Psoas muscle (tissue), 8 donors: ENCODE results near the gene CNTNAP2. TPM values are rescaled to one million over a fixed set of nuclear protein-coding genes. Genes with fewer than 3 reads are reported as not detected.

Experiments used
- ATAC-seq, 4 donors: fragments of 200-7000 bp; cut with Tn5 transposase; one replicate each; pipeline ENCODE4 v1.9.1; 2020; ENCODE audit warnings: moderate library complexity in 3 of 4, mild to moderate bottlenecking in 2 of 4
- DNase-seq, 2 donors: peaks; one replicate each; pipeline ENCODE4 v3.0.0-alpha.2; 2020
- H3K27ac ChIP-seq: fragments of 200-600 bp; one replicate; pipeline ENCODE4 v1.8.0; 2022
- H3K27me3 ChIP-seq, 3 donors: fragments of 200-600 bp in 1 of 3; one replicate each; pipeline versions ENCODE4 v1.6.1 to v1.8.0; 2013 to 2022; ENCODE audit warnings: low read length in 2 of 3, mild to moderate bottlenecking in 2 of 3, moderate library complexity in 1 of 3; ENCODE audit not compliant: insufficient read depth in 3 of 3
- H3K36me3 ChIP-seq, 2 donors: fragments of 200-600 bp in 1 of 2; one replicate each; pipeline versions ENCODE4 v1.6.1 to v1.8.0; 2013 to 2022; ENCODE audit warnings: low read depth in 1 of 2, mild to moderate bottlenecking in 1 of 2, moderate library complexity in 1 of 2; ENCODE audit not compliant: insufficient read depth in 1 of 2
- H3K4me1 ChIP-seq: fragments of 200-600 bp; one replicate; pipeline ENCODE4 v1.8.0; 2022
- H3K4me3 ChIP-seq: fragments of 200-600 bp; one replicate; pipeline ENCODE4 v1.8.0; 2022; ENCODE audit warnings: mild to moderate bottlenecking
- H3K9me3 ChIP-seq: fragments of 200-600 bp; one replicate; pipeline ENCODE4 v1.8.0; 2022
- WGBS, 3 donors: extraction: QIAGEN DNeasy Blood & Tissue Kit; methylation state at CpG; one replicate each; pipeline versions ENCODE4 v1.1.6 to v1.1.7; 2013; 5-methylcytosine and 5-hydroxymethylcytosine counted together
- intact Hi-C, 2 donors: fragments of 100-400 bp; cut with DNase I; formaldehyde crosslinking; loops; one replicate each; pipeline versions ENCODE4 v1.11.0 to v1.14.2; 2022
- polyA plus RNA-seq, 3 donors: library from polyadenylated mRNA; stranded (reverse); fragments of 200-250 nt; gene quantifications; one replicate each; pipeline ENCODE4 v1.2.3, GENCODE V29; 2013
- total RNA-seq, 4 donors: library from RNA; stranded (reverse); fragmentation: NEBNext Ultra II Directional in 2 of 4; extraction: Animal tissue kit (Norgen Biotek cat#: 25700) in 2 of 4; gene quantifications; one replicate each; pipeline versions ENCODE4 v1.2.1 to v1.2.4, GENCODE V29; 2021 to 2023
- TF ChIP-seq, protein P1 (sequence below): fragments of 200-600 bp; IDR thresholded peaks from one replicate; pipeline ENCODE4 v1.8.0; 2022; ENCODE audit warnings: antibody characterized with exemption
- donor health status: healthy with polysubstance abuse.
- donor health status: DM: no; HTN: no; CAD: no; lungs with moderate emphysema.
- donor health status: Bipolar disorder and iron deficiency.
- donor health status: healthy.
- donor health status: DM: yes; HTN: yes; CAD: no.
- donor health status: DM: no; HTN: no; CAD: no.
- donor health status: DM: no; HTN: no; CAD: no.
- donor health status: DM: yes; HTN: yes; CAD: no.

CNTNAP2 gene
- total and polyA plus RNA-seq, 7 donors: 0.01 to 0.13 TPM; not detected in 5

DNA sequence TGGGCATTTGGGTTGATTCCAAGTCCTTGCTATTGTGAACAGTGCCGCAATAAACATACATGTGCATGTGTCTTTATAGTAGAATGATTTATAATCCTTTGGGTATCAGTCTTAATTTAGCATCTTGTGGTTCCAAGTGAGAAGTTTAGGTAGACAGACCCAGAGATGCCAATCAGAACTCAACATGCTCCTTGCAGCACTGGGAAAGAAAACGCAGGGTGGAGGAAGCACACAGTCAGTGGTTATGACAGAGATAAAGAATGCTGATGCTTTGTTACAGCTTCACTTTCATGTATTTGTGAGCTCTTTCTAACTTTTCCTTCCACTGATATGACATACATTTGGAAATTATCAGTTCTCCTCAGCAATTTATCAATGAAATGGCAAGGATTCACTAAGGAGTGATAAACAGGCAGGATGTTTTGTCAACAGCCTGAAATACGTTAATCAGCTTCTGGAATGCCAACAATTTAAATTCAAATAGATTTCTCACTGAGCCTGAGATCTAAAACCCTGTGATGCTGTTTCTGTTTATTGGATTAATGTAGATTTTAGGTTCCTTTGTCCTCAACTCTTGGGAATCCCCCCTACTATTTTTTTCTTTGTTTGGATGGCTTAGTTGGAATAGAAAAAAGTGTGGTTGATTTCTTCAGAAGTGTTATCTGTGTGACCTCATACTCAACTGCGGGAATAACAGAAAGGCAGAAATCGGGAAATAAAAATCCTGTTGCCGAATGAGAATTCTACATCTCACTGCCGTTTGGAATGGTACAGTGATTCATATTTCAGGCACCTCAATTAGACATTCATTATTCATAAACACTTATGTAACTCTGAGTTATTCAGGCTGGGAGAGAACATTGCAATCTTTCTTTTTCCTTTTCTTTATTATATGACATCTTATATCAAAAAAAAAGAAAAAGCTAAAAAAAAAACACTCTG, 675.0 kb downstream of the CNTNAP2 start:
- Histone ChIP-seq H3K4me3 (no peak overlapping the region), H3K4me1 (no peaks in the 10 kb centered on the region), H3K27ac (no peak overlapping the region), H3K27me3 (no peaks in the 10 kb centered on the region), H3K9me3 (no peaks in the 10 kb centered on the region), H3K36me3 (no peaks in the 10 kb centered on the region)
- no peak for ATAC-seq
- intact Hi-C loops: no loop called here
- TF ChIP-seq, protein P1, sequence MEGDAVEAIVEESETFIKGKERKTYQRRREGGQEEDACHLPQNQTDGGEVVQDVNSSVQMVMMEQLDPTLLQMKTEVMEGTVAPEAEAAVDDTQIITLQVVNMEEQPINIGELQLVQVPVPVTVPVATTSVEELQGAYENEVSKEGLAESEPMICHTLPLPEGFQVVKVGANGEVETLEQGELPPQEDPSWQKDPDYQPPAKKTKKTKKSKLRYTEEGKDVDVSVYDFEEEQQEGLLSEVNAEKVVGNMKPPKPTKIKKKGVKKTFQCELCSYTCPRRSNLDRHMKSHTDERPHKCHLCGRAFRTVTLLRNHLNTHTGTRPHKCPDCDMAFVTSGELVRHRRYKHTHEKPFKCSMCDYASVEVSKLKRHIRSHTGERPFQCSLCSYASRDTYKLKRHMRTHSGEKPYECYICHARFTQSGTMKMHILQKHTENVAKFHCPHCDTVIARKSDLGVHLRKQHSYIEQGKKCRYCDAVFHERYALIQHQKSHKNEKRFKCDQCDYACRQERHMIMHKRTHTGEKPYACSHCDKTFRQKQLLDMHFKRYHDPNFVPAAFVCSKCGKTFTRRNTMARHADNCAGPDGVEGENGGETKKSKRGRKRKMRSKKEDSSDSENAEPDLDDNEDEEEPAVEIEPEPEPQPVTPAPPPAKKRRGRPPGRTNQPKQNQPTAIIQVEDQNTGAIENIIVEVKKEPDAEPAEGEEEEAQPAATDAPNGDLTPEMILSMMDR: no peak
- no peak for DNase-seq
- whole genome bisulfite sequencing, 3 donors: 46 to 56% (median 51%) methylated on average over 7 of the region's 7 CpGs

DNA sequence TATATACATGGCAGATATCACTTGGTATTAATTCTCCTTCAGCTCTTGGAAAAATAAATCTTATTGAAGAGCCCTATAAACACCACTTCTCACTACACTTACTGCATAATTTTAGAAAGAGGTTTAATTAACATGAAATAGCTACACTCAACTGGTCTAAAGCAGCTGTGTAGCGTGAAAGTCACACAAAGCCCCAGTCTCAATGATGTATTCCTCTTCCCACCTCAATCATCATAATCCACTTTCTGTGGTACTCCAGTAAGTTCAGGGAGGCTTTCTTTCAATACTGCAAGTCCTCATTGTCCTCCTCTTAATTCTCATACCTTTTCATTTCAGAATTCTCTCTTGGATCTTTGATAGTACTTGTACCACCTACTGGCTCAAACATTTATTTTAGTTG, 688.0 kb downstream of the CNTNAP2 start:
- Histone ChIP-seq H3K27me3 (no peaks in the 10 kb centered on the region), H3K9me3 (no peaks in the 10 kb centered on the region), H3K27ac (no peak overlapping the region), H3K4me3 (no peak overlapping the region), H3K4me1 (no peaks in the 10 kb centered on the region), H3K36me3 (no peaks in the 10 kb centered on the region)
- WGBS, 3 donors: 81 to 85% (median 82%) methylated on average over 1 of the region's 1 CpG
- TF ChIP-seq, protein P1: no peak
- ATAC-seq (no peak), DNase-seq (no peak)
- intact Hi-C loops: no loop called here

DNA sequence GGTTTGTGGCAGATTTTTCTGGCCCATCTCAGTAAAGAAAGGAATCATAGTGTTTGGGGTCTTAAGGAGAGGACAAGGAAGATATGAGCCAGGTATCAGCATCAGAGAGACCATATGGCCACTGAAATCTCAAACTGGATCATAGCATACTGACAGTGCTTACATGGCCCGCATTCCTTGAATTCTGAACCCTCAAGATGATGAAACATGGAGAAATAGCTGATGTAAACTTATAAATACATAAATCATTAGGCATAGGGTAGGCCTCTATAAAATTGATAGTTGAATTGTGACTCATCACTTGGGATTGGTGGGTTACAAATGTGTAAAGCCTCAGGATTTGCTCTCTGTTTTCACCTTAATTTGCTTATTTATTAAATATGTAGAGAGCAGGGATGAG, 688.5 kb downstream of the CNTNAP2 start:
- H3K4me1 ChIP-seq: no peaks in the 10 kb centered on the region
- no peak overlapping the region for H3K27ac ChIP-seq
- TF ChIP-seq, protein P1: no peak
- ATAC-seq (no peak), DNase-seq (no peak)
- H3K4me3 ChIP-seq: no peak overlapping the region
- H3K36me3 ChIP-seq: no peaks in the 10 kb centered on the region
- H3K9me3 ChIP-seq: no peaks in the 10 kb centered on the region
- WGBS, 3 donors: 64 to 73% (median 71%) methylated on average over 1 of the region's 1 CpG
- no peaks in the 10 kb centered on the region for H3K27me3 ChIP-seq
- intact Hi-C loops: no loop called here

DNA sequence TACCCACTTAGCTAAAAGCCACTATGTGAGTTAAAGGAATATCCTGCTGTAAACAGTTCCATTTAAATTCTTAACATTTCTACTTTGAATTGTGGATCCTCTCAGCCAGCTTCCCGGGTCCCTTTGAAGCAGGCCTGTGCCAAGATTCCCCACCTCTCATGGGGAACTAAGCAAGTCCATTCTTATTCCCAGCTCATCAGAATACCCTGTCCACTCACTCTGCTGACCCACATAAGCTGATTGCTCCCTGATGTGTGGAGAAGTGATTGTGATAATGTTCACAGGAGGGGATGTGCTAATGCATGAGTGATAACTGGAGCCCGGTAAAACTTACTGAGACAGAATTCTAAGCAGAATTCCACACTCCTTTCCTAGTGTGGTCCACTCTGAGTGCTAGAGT, 709.7 kb downstream of the CNTNAP2 start:
- Histone ChIP-seq H3K4me3 (no peak overlapping the region), H3K4me1 (no peaks in the 10 kb centered on the region), H3K9me3 (peaks cover 4% of the 10 kb centered on the region), H3K36me3 (no peaks in the 10 kb centered on the region), H3K27me3 (no peaks in the 10 kb centered on the region), H3K27ac (no peak overlapping the region)
- WGBS, 3 donors: 22 to 31% (median 27%) methylated on average over 2 of the region's 2 CpGs
- no peak for DNase-seq
- intact Hi-C loops: no loop called here
- no peak for ATAC-seq
- TF ChIP-seq, protein P1: no peak
